SJSA1 (cell line): ENCODE data around the gene SCCPDH. TPM values are rescaled to one million over a fixed set of nuclear protein-coding genes. Genes with fewer than 3 reads are reported as not detected.
"Not testable (repeated sequence)": the region's sequence is repeated elsewhere in the genome, so short reads cannot be mapped to it uniquely, and the experiment has no call there.

Experiments used
- DNase-seq, 2 experiments: peaks; one replicate each; pipeline ENCODE4 v3.0.0-alpha.2; 2015 to 2020; ENCODE audit warnings: low spot score in 2 of 2, low read depth in 1 of 2
- H3K27ac ChIP-seq: fragments of 250-450 bp; sonication (Bioruptor Pico); 2 replicates; pipeline ENCODE4 v1.5.1; 2020; ENCODE audit warnings: mild to moderate bottlenecking, moderate library complexity
- H3K27me3 ChIP-seq: fragments of 250-450 bp; sonication (Bioruptor Pico); replicated peaks from 2 replicates; pipeline ENCODE4 v1.5.1; 2020; ENCODE audit warnings: mild to moderate bottlenecking, moderate library complexity
- H3K36me3 ChIP-seq: fragments of 250-450 bp; sonication (Bioruptor Pico); 2 replicates; pipeline ENCODE4 v1.5.1; 2020; ENCODE audit warnings: mild to moderate bottlenecking
- H3K4me1 ChIP-seq: fragments of 250-450 bp; sonication (Bioruptor Pico); replicated peaks from 2 replicates; pipeline ENCODE4 v1.6.1; 2021; ENCODE audit warnings: mild to moderate bottlenecking
- H3K4me3 ChIP-seq: fragments of 250-450 bp; sonication (Bioruptor Pico); 2 replicates; pipeline ENCODE4 v1.5.1; 2020; ENCODE audit warnings: mild to moderate bottlenecking
- H3K9me3 ChIP-seq: fragments of 250-450 bp; sonication (Bioruptor Pico); replicated peaks from 2 replicates; pipeline ENCODE4 v1.5.1; 2020; ENCODE audit warnings: mild to moderate bottlenecking
- total RNA-seq: library from RNA; depleted of rRNA; stranded (reverse); fragments of >200 nt; shearing (Covaris generic); gene quantifications from 2 replicates; pipeline ENCODE4 v1.2.3, GENCODE V29; 2014

SCCPDH gene
- total RNA-seq, 1 experiment from 2014 or later: 45.5 TPM

- H3K27me3 ChIP-seq, DNase-seq, H3K4me3 ChIP-seq, H3K36me3 ChIP-seq, H3K9me3 ChIP-seq, H3K4me1 ChIP-seq, H3K27ac ChIP-seq: not testable (repeated sequence)
Measured at GRCh38 chr1:246719361-246719760, 4.8 kb upstream of the SCCPDH start.

GRCh38 chr1:246720814-246721213 lies 3.4 kb upstream of the SCCPDH start:
- not testable (repeated sequence) for H3K36me3 ChIP-seq, DNase-seq, H3K27me3 ChIP-seq, H3K4me3 ChIP-seq, H3K27ac ChIP-seq, H3K4me1 ChIP-seq, H3K9me3 ChIP-seq

GRCh38 chr1:246722720-246723119 lies 1.5 kb upstream of the SCCPDH start:
- Histone ChIP-seq H3K27me3 (0 out of 2 replicates have a peak, but pooled peaks cover 4% of the 10 kb centered on the region), H3K4me3 (no peak overlapping the region), H3K4me1 (peaks cover 5% of the 10 kb centered on the region; the same call in 1 of the 2 replicates), H3K27ac (no peak overlapping the region), H3K36me3 (peaks cover 15% of the 10 kb centered on the region), H3K9me3 (0 out of 2 replicates have a peak, but pooled peaks cover 3% of the 10 kb centered on the region)
- no peak for DNase-seq

GRCh38 chr1:246724731-246725095 lies 504 bp downstream of the SCCPDH start:
- H3K4me1 ChIP-seq: peaks cover 5% of the 10 kb centered on the region; the same call in 1 of the 2 replicates
- peaks cover 34% of the 10 kb centered on the region for H3K36me3 ChIP-seq
- H3K4me3 ChIP-seq: peak overlapping the region; percentile 92
- H3K27me3 ChIP-seq: 0 out of 2 replicates have a peak, but pooled peaks cover 4% of the 10 kb centered on the region
- H3K27ac ChIP-seq: peak overlapping the region; percentile 57
- 0 out of 2 replicates have a peak, but pooled peaks cover 7% of the 10 kb centered on the region for H3K9me3 ChIP-seq
- peak in 1 of 2 experiments; percentile 66 for DNase-seq

- Histone ChIP-seq H3K4me1 (peaks cover 5% of the 10 kb centered on the region; the same call in 1 of the 2 replicates), H3K36me3 (peaks cover 39% of the 10 kb centered on the region), H3K9me3 (0 out of 2 replicates have a peak, but pooled peaks cover 7% of the 10 kb centered on the region), H3K27me3 (0 out of 2 replicates have a peak, but pooled peaks cover 4% of the 10 kb centered on the region), H3K4me3 (peak overlapping the region; percentile 92), H3K27ac (no peak overlapping the region)
- no peak for DNase-seq
Measured at GRCh38 chr1:246725191-246725590, 982 bp downstream of the SCCPDH start.

- H3K27ac ChIP-seq: no peak overlapping the region
- no peak overlapping the region for H3K4me3 ChIP-seq
- H3K36me3 ChIP-seq: peaks cover 45% of the 10 kb centered on the region
- H3K9me3 ChIP-seq: peaks cover 7% of the 10 kb centered on the region; the same call in 1 of the 2 replicates
- peaks cover 5% of the 10 kb centered on the region; the same call in 1 of the 2 replicates for H3K4me1 ChIP-seq
- no peak for DNase-seq
- 0 out of 2 replicates have a peak, but pooled peaks cover 4% of the 10 kb centered on the region for H3K27me3 ChIP-seq
Measured at GRCh38 chr1:246726255-246726679, 2.1 kb downstream of the SCCPDH start.

GRCh38 chr1:246726881-246727280 lies 2.7 kb downstream of the SCCPDH start:
- DNase-seq: no peak
- peaks cover 7% of the 10 kb centered on the region; the same call in 1 of the 2 replicates for H3K9me3 ChIP-seq
- no peak overlapping the region for H3K4me3 ChIP-seq
- H3K36me3 ChIP-seq: peaks cover 46% of the 10 kb centered on the region
- no peak overlapping the region for H3K27ac ChIP-seq
- 0 out of 2 replicates have a peak, but pooled peaks cover 4% of the 10 kb centered on the region for H3K27me3 ChIP-seq
- H3K4me1 ChIP-seq: peaks cover 5% of the 10 kb centered on the region; the same call in 1 of the 2 replicates

GRCh38 chr1:246727594-246727993 lies 3.4 kb downstream of the SCCPDH start:
- Histone ChIP-seq H3K4me3 (no peak overlapping the region), H3K36me3 (peaks cover 53% of the 10 kb centered on the region), H3K27ac (no peak overlapping the region), H3K27me3 (0 out of 2 replicates have a peak, but pooled peaks cover 3% of the 10 kb centered on the region), H3K9me3 (peaks cover 7% of the 10 kb centered on the region; the same call in 1 of the 2 replicates), H3K4me1 (peaks cover 5% of the 10 kb centered on the region; the same call in 1 of the 2 replicates)
- no peak for DNase-seq

GRCh38 chr1:246728311-246728710 lies 4.1 kb downstream of the SCCPDH start:
- Histone ChIP-seq H3K4me3 (no peak overlapping the region), H3K27me3 (no peaks in the 10 kb centered on the region), H3K27ac (no peak overlapping the region), H3K9me3 (peaks cover 4% of the 10 kb centered on the region; the same call in 1 of the 2 replicates), H3K4me1 (peaks cover 5% of the 10 kb centered on the region; the same call in 1 of the 2 replicates), H3K36me3 (peaks cover 58% of the 10 kb centered on the region)
- DNase-seq: no peak

- H3K4me3 ChIP-seq, H3K27ac ChIP-seq, H3K4me1 ChIP-seq, H3K27me3 ChIP-seq, H3K9me3 ChIP-seq, DNase-seq: not testable (repeated sequence)
- peaks cover 65% of the 10 kb centered on the region for H3K36me3 ChIP-seq
Measured at GRCh38 chr1:246729040-246729439, 4.8 kb downstream of the SCCPDH start.

- Histone ChIP-seq H3K9me3 (peaks cover 4% of the 10 kb centered on the region; the same call in 1 of the 2 replicates), H3K4me3 (no peak overlapping the region), H3K27ac (no peak overlapping the region), H3K36me3 (peaks cover 76% of the 10 kb centered on the region), H3K4me1 (no peaks in the 10 kb centered on the region), H3K27me3 (no peaks in the 10 kb centered on the region)
- DNase-seq: no peak
Measured at GRCh38 chr1:246730839-246731238, 6.6 kb downstream of the SCCPDH start.

- DNase-seq, H3K27ac ChIP-seq, H3K4me3 ChIP-seq, H3K9me3 ChIP-seq, H3K27me3 ChIP-seq, H3K4me1 ChIP-seq: not testable (repeated sequence)
- peaks cover 79% of the 10 kb centered on the region for H3K36me3 ChIP-seq
Measured at GRCh38 chr1:246731873-246732272, 7.7 kb downstream of the SCCPDH start.

- H3K9me3 ChIP-seq: peaks cover 3% of the 10 kb centered on the region; the same call in 1 of the 2 replicates
- no peaks in the 10 kb centered on the region for H3K27me3 ChIP-seq
- H3K4me1 ChIP-seq: no peaks in the 10 kb centered on the region
- H3K4me3 ChIP-seq: no peak overlapping the region
- peaks cover 69% of the 10 kb centered on the region for H3K36me3 ChIP-seq
- DNase-seq: no peak
- no peak overlapping the region for H3K27ac ChIP-seq
Measured at GRCh38 chr1:246733704-246734103, 9.5 kb downstream of the SCCPDH start.

GRCh38 chr1:246734866-246735265 lies 10.7 kb downstream of the SCCPDH start:
- no peaks in the 10 kb centered on the region for H3K4me1 ChIP-seq
- no peaks in the 10 kb centered on the region; the same call in 1 of the 2 replicates for H3K9me3 ChIP-seq
- H3K27ac ChIP-seq: no peak overlapping the region
- no peak for DNase-seq
- no peak overlapping the region for H3K4me3 ChIP-seq
- no peaks in the 10 kb centered on the region for H3K27me3 ChIP-seq
- H3K36me3 ChIP-seq: peaks cover 59% of the 10 kb centered on the region
